Stimulated activated CD4-positive, alpha-beta T cell treated with anti-CD3 and anti-CD28 coated beads, TNF-alpha, amount 100 ng/mL, for 48 hours (primary cell): ENCODE data around the gene OR52E8.

Experiments used
- DNase-seq, 3 donors: peaks; one replicate each; pipeline ENCODE4 v3.0.0-alpha.2; 2020; ENCODE audit warnings: low read depth in 3 of 3

OR52E8 gene

DNA sequence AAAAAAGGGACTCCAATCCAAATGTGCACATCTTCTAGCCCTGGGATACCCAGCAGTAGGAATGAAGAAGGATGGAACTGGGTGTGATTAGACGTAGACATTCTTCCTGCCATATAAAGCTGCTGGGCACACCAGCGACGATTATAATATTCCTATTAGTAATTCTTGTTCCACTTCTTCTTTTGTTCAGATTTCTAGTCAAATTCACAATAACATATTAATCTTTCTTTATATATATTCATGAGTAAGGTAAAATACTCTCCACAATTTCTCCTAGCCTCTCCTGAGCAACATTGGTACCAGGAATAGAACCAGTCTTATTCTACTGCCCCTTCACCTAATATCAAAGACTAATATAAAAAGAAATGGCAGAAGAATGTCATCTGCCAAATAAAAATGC is at the start of gene OR52E8:
Gene OR52E8 (minus strand): TSS at position 101 of the 400 bp plus-strand sequence. CDS start 0 bp downstream, at position 101.
- no peak for DNase-seq

DNA sequence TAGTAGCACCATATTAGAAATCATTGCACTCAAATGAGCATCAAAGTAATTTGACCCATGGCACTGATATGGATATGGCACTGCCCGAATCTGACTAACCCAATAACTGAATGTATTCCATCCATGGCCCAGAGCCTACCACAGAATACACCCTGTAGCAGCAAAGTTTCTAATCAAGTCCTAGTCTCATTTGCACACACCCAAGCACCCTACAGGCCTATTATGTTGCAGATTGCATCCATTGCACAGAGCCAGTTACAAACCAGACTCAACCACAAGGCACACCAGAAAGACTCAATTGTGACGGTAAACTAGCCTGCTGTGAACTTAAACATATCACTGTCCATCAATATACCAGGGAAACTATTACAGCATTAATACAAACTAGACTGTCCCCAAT is 42.0 kb upstream of the OR52E8 start:
- DNase-seq = no peak

DNA sequence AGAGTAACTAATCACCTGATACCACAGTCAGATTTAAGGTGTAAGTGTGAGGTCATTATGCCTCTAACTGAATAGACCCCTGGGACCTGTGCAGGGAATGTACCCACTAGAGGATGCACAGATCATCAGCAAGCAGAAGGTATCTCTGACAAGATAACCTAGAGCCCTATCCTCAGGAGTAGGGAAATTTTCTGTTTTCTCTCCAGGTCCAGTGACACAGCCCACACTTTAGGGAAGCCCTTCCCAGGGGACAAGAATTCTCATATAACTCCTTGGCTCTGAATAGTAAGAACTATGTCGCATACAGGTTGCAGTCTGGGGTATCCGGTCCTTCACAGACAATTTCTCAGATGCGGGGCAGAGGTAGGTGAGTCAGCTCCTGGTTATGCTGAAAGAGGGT is 35.4 kb upstream of the OR52E8 start, which contains the start of gene OR52E5:
Gene OR52E5 (plus strand): TSS at position 301 of the 400 bp plus-strand sequence. CDS start 7,569 bp downstream, outside the sequence.
- no peak for DNase-seq

DNA sequence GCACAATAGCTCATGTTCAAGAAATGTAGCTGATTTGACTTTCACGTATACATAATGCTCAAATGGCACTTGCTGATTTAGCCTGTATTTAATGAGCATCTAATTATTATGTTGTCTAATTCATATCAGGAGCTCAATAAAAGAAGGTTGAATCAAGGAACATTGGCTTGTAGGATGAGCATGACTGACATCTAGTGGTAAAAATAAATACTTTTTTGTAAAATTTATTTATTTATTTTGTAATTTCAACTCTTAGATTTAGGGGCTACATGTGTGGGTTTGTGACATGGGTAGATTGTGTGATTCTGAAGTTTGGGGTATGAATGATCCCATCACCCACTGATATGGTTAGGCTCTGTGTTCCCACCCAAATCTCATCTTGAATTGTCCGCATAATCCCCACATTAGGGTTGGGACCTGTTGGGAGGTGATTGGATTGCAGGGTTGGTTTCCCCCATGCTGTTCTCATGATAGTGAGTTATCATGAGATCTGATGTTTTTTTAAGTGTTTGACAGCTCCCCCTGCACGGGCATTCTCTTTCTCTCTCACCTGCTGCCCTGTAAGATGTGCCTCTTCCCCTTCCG is 33.8 kb upstream of the OR52E8 start:
- no peak for DNase-seq

DNA sequence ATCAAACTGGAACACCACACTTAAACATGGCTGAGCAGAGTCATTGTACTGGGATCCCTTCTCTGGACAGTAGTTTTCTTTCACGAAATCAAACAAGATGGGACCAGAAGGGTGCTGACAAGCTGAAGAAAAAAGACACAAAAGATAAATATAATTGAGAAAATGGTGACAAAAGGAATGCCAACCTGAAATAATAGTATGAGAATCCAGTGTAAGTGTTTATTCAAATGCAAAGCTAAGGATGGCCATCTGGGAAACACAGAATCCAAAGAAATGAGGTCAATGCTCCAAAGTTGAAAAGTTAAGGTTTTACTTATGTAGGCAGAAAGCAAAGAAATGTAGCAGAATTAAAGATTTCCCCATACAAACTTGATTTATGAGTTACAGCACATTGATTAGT is 30.2 kb upstream of the OR52E8 start:
- no peak for DNase-seq

DNA sequence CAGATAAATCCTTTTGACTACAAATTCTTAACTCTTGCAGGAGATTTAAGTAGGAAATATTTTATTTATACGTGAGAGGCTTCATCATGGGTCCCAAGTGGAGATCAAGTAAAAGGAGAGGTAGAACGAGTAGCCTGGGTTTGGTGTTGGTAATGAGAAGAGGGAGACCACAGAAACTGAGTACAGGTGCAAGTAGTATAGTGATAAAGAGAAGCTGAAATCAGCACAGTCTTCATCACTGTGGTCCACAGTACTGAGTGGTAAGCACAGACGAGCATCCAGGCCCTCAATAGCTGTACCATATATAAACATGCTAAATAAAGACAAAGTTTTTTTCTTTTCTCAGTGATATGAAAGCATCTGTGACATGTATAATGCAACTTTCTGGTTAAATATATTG is 29.7 kb upstream of the OR52E8 start:
- DNase-seq = no peak

DNA sequence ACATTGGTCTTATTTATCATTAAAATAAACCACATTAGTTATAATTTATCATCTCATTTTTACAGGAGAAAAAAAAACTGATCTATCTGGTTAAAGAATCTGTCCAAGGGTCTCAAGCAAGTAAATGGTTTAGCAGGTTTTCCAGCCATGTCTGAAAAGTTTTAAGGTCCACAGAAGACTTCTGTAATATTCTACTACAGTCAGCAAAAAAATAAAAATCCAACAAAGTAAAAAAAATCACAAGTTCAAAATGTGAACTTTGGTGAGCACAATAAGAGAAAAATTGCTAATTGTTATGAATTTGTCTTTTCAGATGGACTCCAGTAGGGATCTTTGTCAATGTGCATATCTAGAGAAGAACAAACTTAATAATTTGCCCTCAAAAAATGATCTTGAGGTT is 24.3 kb upstream of the OR52E8 start:
- DNase-seq = no peak

DNA sequence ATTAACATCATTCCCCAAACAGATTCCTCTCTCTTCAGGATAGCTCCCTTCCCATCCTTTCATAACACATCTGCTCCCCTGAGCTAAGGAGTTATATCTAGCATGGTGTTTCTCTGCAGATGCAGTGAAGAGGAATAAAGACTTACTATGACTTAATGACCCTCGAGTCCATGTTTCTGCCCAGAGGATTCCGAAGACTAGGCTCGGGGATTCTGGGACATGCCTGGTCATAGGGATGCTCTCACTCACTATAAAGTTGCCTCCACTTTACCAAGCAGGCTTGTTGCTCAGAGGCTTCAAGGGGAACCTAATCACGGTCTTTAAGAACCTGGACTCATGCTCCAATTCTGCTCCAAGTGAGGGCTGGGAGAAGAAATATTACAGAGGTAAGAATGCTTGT is 22.8 kb upstream of the OR52E8 start, which contains the start of gene OR52E4:
Gene OR52E4 (plus strand): TSS at position 301 of the 400 bp plus-strand sequence. CDS start 3,664 bp downstream, outside the sequence.
- DNase-seq = no peak

DNA sequence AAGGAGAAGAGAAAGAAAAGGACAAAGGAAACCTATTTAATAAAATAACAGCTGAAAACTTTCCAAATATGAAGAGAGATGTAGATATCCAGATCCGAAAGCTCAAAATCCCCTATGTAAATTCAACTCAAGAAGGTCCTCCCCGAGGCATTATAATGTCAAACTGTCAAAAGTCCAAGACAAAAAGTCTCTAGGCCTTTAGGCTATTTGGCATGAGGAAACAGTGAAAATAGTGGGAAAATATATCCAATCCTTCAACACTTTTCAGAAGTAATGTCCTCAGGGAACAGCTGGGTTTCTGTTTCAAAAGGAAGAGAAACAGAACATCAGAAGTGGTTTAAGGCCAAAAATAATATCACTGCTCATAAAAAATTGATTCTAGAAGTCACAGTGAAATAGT is 21.1 kb upstream of the OR52E8 start:
- DNase-seq = no peak

DNA sequence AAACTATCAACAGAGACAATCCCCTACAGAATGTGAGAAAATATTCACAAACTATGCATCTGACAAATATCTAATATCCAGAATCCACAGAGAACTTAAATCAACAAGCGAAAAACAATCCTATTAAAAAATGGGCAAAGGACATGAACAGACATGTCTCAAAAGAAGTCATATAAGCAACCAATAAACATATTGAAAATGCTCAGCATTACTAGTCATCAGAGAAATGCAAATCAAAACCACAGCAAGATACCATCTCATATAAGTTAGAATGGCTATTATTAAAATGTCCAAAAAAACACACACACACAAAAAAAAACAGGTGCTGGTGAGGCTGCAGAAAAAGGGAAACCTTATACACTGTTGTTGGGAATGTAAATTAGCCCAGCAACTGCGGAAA is 8.3 kb upstream of the OR52E8 start:
- no peak for DNase-seq

DNA sequence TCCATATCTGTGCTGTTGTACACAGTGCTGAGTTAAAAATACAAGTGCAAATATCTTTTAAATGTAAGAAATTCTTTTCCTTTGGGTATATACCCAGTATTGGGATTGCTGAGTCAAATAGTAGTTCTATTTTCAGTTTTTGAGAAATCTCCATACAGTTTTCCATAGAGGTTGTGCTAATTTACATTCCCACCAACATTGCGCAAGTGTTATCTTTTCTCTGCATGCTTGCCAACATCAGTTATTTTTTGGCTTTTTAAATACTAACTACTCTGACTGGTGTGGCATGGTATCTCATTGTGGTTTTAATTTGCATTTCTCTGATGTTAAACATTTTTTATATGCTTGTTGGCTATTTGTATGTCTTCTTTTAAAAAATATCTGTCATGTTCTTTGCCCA is 6.5 kb downstream of the OR52E8 start:
- DNase-seq = no peak

DNA sequence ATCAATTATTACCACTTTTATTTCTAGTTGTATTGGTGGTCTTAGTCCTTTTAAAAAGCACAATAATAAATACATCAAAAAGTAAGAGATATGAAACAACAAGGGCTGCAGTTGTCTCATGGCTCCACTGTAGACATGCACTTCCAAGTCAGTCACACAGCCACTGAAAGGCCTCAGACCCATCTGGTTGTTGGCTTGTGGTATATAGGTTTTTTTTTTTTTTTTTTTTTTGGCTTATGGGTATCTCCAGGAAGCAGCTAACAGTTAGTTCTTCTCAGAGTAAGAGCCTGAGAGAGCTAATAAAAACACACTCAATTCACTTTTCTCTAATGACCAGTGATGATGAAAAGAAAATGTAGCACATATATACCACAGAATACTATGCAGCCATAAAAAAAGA is 9.8 kb downstream of the OR52E8 start:
- no peak for DNase-seq

DNA sequence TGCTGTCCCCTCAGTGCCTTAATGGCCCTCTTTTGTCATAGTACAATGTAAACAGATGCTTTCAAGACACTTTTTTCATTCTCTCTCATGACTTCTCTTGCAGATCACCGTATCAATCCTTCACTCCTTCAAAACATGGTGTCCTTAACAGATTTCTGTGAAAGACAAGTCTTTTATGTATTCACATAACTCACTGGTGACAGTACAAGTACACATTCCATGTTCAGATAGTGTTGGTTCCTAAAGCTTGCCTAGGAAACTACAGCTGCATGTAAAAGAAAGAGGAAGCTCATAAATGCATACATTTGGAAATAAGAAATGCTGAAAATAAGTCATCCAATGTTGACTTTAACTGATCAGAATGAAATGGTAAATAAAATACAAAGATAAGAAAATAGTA is 10.8 kb downstream of the OR52E8 start:
- DNase-seq = no peak

DNA sequence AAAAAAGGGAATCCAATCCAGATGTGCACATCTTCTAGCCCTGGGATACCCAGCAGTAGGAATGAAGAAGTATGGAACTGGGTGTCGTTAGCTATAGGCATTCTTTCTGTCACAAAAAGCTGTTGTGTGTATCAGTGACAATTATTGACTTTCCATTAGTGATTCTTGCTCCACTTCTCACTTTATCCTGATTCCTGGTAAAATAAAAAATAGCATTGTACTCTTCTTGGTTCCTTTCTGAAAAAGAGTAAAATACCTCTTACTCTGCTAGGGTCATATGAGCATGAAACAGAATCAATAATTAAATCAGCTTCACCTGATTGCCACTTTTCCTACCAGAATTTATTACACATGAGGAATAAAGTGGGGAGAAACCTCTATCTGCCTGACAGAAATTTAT is 15.7 kb downstream of the OR52E8 start, which contains the start of gene OR52E6:
Gene OR52E6 (minus strand): TSS at position 101 of the 400 bp plus-strand sequence. CDS start 0 bp downstream, at position 101.
- DNase-seq = no peak

DNA sequence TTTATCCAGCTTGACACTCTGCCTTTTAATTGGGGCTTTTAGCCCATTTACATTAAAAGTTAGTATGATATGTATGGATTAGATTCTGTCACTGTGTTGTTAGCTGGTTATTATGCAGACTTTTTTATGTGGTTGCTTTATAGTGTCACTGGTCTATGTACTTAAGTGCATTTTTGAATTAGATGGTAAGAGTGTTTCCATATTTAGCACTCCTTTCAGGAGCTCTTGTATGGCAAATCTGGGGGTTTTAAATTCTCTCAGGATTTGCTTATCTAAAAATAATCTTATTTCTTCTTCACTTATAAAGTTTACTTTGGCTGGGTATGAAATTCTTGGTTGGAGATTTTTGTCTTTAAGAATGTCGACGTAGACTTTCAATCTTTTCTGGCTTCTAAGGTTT is 19.8 kb downstream of the OR52E8 start:
- no peak for DNase-seq

DNA sequence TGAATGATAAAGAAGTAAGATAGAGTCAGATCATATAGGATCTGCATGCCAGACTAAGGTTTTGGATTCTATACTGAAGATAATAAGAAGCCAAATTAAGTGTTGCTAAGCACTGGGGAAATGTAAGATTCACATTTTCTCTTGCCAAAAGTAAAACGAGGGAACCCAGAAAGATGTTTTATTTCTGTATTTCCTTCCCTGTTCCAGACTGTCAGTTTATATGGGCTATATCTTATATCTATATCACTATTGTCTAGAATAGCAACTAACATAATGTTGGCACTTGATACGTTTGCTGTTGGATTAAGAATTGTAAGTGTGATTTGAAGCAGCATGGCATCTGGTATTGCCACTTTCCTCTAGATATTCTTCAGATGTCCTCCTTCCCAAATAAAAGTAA is 24.0 kb downstream of the OR52E8 start:
- no peak for DNase-seq

DNA sequence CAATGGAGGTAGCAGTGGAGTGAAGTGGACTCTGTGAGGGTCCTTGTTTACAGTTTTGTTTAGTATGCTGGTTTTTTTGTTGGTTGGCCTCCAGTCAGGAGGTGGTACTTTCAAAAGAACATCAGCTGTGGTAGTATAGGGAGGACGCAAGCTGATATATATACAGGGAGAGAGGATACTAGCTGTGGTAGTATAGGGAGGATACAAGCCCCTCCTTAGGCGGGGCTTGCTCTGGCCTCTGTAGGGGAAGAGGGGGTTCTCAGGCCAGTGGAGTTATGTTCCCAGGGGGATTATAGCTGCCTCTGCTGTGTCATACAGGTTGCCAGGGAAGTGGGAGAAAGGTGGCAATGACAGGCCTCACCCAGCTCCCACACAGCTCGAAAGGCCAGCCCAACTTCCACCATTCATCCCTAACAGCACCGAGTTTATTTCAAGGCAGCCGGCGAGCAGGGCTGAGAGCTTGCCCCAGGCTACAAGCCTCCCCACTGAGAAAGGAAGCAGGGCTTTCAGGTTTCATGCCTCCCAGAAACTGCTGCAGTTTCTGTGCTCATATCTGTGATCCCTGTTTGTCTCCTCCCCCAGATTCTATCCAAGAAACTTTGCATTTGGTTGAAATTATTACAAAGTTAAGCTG is 26.2 kb downstream of the OR52E8 start:
- no peak for DNase-seq

DNA sequence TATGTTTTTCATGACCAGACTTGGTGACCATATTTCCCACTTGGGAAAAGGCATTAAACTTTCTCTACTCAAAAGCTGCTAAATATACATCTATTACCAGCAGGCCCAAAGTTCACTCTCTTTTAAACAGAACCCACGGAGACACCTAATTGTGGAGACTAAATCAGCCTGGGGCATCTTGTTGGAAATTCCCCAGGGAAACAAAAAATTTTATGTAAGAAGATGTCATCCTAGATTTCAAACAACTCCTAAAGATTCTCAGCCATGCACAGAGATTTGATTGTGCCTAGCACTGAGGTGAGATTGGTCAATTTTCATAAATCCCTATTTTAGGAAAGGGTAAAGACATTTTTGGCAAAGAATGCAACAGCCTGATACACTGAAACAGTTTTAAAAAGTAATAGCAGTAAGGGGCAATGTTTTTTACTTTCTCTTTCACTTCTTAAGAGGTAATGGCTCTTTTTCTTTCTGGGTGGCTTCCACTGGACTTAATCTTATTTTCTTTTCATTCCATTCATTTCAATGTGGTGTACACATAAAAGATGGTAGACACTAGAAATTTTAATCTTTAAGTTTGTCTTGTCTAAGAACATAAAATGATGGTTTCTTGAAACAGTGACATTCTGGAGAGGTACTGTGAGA is 39.1 kb downstream of the OR52E8 start:
- no peak for DNase-seq

DNA sequence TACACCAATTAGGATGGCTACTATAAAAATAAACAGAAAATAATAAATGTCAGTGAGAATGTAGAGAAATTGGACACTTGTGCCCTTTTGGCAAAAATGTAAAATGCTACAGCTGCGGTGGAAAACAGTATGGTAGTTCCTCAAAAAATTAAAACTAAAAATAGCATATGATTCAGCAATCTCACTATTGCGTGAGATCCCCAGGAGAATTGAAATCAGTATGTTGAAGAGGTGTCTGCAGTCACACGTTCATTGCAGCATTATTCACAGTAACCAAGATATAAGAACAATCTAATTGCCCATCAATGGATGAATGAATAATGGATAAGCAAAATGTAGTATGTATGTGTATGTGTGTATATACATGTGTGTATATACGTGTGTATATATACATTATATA is 42.0 kb downstream of the OR52E8 start:
- no peak for DNase-seq

DNA sequence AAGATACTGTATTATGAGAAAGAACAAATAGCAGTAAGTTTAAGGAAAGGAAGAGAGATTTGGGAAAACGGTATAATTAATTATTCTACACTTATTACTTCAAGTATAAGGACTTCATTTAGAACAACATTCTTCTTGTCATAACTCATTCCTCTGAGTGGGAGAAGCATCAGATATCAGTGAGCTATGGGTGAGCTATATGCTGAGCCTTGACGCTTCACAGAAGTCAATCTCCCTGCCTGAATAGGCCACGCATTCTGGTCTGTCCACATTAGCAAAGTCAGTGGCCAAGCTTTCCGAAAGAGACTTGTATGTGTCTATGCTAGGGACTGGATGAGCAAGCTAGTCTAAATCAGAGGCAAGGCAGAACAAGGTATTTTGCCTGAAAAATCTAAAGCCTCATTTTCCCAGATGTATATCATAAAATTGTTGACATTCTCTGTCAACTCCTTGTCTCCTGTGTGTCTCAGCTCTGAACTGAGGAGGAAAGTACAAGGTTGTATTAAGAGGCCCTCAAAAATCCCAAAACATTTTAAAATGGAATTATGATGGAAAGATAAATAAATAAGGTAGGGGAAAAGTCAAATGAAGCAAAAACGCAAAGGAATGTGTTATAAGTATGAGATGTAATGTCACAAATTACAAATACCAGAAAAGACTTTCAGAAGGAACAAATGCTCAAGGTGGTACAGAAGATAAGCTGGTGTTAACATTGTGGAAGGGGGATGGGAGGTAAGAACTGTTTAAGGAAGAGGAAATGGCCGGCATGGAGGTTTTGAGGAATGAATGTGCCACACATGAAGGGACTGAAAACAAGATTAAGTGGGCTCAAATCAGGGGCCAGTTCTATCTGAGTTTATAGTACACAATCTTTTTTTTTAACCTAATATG is 47.3 kb downstream of the OR52E8 start:
- no peak for DNase-seq

DNA sequence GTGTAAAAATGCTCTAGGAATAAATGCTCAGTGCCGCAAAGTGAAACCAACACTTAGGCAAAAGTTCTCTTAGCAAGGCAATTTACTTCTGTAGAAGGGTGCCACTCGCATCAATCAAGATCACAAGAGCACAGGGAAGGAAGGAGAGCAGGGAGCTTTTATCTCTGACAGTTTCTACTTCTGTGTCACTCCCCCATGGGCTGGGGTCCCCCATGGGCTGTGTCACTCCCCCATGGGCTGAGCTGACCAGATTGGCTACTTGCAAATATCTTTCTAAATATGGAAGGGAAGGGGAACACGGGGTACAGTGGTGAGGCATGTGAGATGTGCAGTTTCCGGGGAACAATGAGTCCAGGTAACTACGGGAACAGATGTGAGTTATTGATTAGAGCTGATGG is 48.4 kb downstream of the OR52E8 start:
- no peak for DNase-seq

DNA sequence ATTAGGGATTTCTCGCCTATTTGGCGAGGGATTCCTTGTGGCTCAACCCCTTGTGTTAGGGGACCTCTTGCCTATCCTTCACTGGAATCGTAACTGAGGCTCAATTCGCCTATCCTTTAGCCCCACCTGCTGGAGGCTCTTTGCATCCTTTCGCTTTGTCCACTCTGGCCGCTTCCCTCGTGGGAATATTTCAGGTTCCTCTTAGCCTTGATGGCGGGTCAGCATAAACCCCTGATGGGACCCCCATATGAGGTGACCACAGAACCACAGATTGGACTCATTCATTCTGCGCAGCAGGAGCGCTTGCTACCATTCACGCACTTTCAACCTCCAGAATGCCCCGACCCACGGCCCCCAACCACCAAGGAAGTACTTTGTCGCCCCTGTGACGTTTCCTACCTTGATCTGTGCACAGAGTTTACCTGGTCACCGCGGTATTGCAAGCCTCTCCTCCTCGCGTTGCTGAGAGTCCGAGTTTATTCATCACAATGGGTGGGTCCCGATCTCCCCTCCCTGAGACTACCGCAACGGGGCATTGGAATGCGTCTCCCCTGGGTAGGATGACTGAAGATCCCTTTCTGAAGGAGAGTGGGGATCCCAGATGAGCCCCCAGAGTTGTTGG is 48.9 kb downstream of the OR52E8 start, which contains the start of gene OR52N2:
Gene OR52N2 (plus strand): TSS at position 425 of the 622 bp plus-strand sequence. CDS start 11,412 bp downstream, outside the sequence.
- DNase-seq = peak; percentile 41 to 61 (median 57)
